Gastrocnemius medialis (tissue), 4 donors: Measurements from ENCODE around the gene MAPK14. TPM values are rescaled to one million over a fixed set of nuclear protein-coding genes. Genes with fewer than 3 reads are reported as not detected.

ENCODE experiments used
- ATAC-seq, 2 donors: fragments of 150-250 bp; one replicate each; pipeline ENCODE4 v1.9.1; 2016
- DNase-seq, 2 donors: peaks; one replicate each; pipeline ENCODE4 v3.0.0-alpha.2; 2019
- H3K27ac ChIP-seq, 4 donors: fragments of 200-600 bp; sonication (generic); 1 replicate in 1 of 4; 2 replicates in 3 of 4; pipeline ENCODE4 v1.5.1; 2016 to 2018; ENCODE audit warnings: mild to moderate bottlenecking in 2 of 4, moderate library complexity in 1 of 4
- H3K27me3 ChIP-seq, 3 donors: fragments of 200-600 bp; sonication (generic) in 2 of 3; 1 replicate in 1 of 3; 2 replicates in 2 of 3; pipeline versions ENCODE4 v1.5.1 to v1.6.0; 2016 to 2019; ENCODE audit warnings: mild to moderate bottlenecking in 1 of 3, moderate library complexity in 1 of 3
- H3K36me3 ChIP-seq, 2 donors: fragments of 200-600 bp; sonication (generic) in 1 of 2; one replicate each; pipeline ENCODE4 v1.5.1; 2017 to 2018
- H3K4me1 ChIP-seq, 2 donors: fragments of 200-600 bp; sonication (generic) in 1 of 2; one replicate each; pipeline ENCODE4 v1.5.1; 2016 to 2017; ENCODE audit warnings: mild to moderate bottlenecking in 2 of 2
- H3K4me3 ChIP-seq, 4 donors: fragments of 200-600 bp; sonication (generic) in 3 of 4; 1 replicate in 1 of 4; 2 replicates in 3 of 4; pipeline ENCODE4 v1.5.1; 2016 to 2019; ENCODE audit warnings: mild to moderate bottlenecking in 2 of 4
- H3K9me3 ChIP-seq, 3 donors: fragments of 200-600 bp; sonication (generic) in 2 of 3; 1 replicate in 1 of 3; 2 replicates in 2 of 3; pipeline ENCODE4 v1.5.1; 2016 to 2019
- CTCF ChIP-seq, 5 experiments: fragments of 450-650 bp in 3 of 5; fragments of 200-600 bp in 2 of 5; sonication (generic) in 2 of 5; IDR thresholded peaks in 4 of 5; conservative IDR thresholded peaks in 1 of 5; 1 replicate in 4 of 5; 2 replicates in 1 of 5; pipeline ENCODE4 v1.5.1; 2016 to 2019; ENCODE audit warnings: antibody characterized with exemption in 5 of 5, mild to moderate bottlenecking in 3 of 5, moderate library complexity in 3 of 5
- POLR2A ChIP-seq, 2 donors: fragments of 450-650 bp; IDR thresholded peaks; one replicate each; pipeline ENCODE4 v1.6.1; 2017; ENCODE audit warnings: antibody characterized with exemption in 2 of 2, mild to moderate bottlenecking in 2 of 2, moderate library complexity in 2 of 2
- in situ Hi-C, 4 donors: fragments of 200-750 bp; cut with MboI; loops; one replicate each; pipeline versions ENCODE4 v1.15.0 to v1.8.0; 2017; ENCODE audit warnings: low sequenced_read_pairs in 4 of 4
- intact Hi-C: fragments of 100-400 bp; cut with DNase I; formaldehyde crosslinking; loops from one replicate; pipeline ENCODE4 v1.15.1; 2023; ENCODE audit warnings: low total_unique reads
- total RNA-seq, 4 donors: library from RNA; depleted of rRNA; stranded (reverse); fragments of >200 nt; gene quantifications; one replicate each; pipeline versions ENCODE4 v1.1.0 to v1.2.3, GENCODE V29; 2016

Gene MAPK14
- total RNA-seq, 4 donors from 2014 or later = 37.6 to 42.4 (median 40.2) TPM

- DNase-seq (no peak), ATAC-seq (no peak)
- in situ Hi-C loops (loop anchor here in 1 of 4 donors (10.0 kb wide), 1 partner anchor 46 kb away; no protein-coding TSS in a partner anchor), intact Hi-C loops (no loop called here)
- TF ChIP-seq CTCF (IDR thresholded peaks at IDR 0.05 in 4 of 5, conservative IDR thresholded peaks at IDR 0.05 in 1 of 5) (no peak), POLR2A (IDR thresholded peaks at IDR 0.05) (no peak)
- H3K4me3 ChIP-seq = no peak overlapping the region
- no peaks in the 10 kb centered on the region for H3K27me3 ChIP-seq
- H3K9me3 ChIP-seq = no peaks in the 10 kb centered on the region
- no peaks in the 10 kb centered on the region for H3K36me3 ChIP-seq
- peaks cover 10 to 11% of the 10 kb centered on the region in 2 donors for H3K4me1 ChIP-seq
- H3K27ac ChIP-seq = no peak overlapping the region
Measured at GRCh38 chr6:36138667-36139066, 111.1 kb downstream of the MAPK14 start.

GRCh38 chr6:36139431-36139830, 111.8 kb downstream of the MAPK14 start:
- Histone ChIP-seq H3K27ac (peak overlapping the region; percentile 38 to 84 (median 57)), H3K9me3 (no peaks in the 10 kb centered on the region), H3K4me3 (no peak overlapping the region), H3K4me1 (peaks cover 10 to 11% of the 10 kb centered on the region in 2 donors), H3K36me3 (no peaks in the 10 kb centered on the region), H3K27me3 (no peaks in the 10 kb centered on the region)
- in situ Hi-C loops = loop anchor here in 1 of 4 donors (10.0 kb wide), 1 partner anchor 45 kb away; no protein-coding TSS in a partner anchor
- DNase-seq = no peak
- intact Hi-C loops = no loop called here
- peak in 2 of 5 experiments; percentile 21 to 24 for TF ChIP-seq CTCF (IDR thresholded peaks at IDR 0.05 in 4 of 5, conservative IDR thresholded peaks at IDR 0.05 in 1 of 5)
- no peak for TF ChIP-seq POLR2A (IDR thresholded peaks at IDR 0.05)
- no peak for ATAC-seq

- TF ChIP-seq POLR2A (IDR thresholded peaks at IDR 0.05) (no peak), CTCF (IDR thresholded peaks at IDR 0.05 in 4 of 5, conservative IDR thresholded peaks at IDR 0.05 in 1 of 5) (no peak)
- in situ Hi-C loops = loop anchor here in 1 of 4 donors (10.0 kb wide), 1 partner anchor 45 kb away; no protein-coding TSS in a partner anchor
- Histone ChIP-seq H3K9me3 (no peaks in the 10 kb centered on the region), H3K27ac (peak overlapping the region; percentile 38 to 84 (median 62)), H3K4me3 (no peak overlapping the region), H3K4me1 (peaks cover 10 to 11% of the 10 kb centered on the region in 2 donors), H3K36me3 (no peaks in the 10 kb centered on the region), H3K27me3 (no peaks in the 10 kb centered on the region)
- peak; percentile 80 to 85 for ATAC-seq
- DNase-seq = peak; percentile 22 to 52
- intact Hi-C loops = no loop called here
Measured at GRCh38 chr6:36139991-36140710, 112.5 kb downstream of the MAPK14 start.

GRCh38 chr6:36141091-36141490, 113.5 kb downstream of the MAPK14 start:
- ATAC-seq (no peak), DNase-seq (no peak)
- in situ Hi-C loops (no loop called here), intact Hi-C loops (no loop called here)
- Histone ChIP-seq H3K27ac (peak overlapping the region in 1 of 4 donors; percentile 84), H3K4me1 (peaks cover 10 to 11% of the 10 kb centered on the region in 2 donors), H3K9me3 (no peaks in the 10 kb centered on the region), H3K4me3 (no peak overlapping the region), H3K27me3 (no peaks in the 10 kb centered on the region), H3K36me3 (no peaks in the 10 kb centered on the region)
- TF ChIP-seq CTCF (IDR thresholded peaks at IDR 0.05 in 4 of 5, conservative IDR thresholded peaks at IDR 0.05 in 1 of 5) (no peak), POLR2A (IDR thresholded peaks at IDR 0.05) (no peak)
